Retinal pigment epithelial cell (primary cell): ENCODE data around the gene TRIO.

Experiments used
- DNase-seq: peaks from one replicate; pipeline ENCODE4 v3.0.0-alpha.2; 2010; ENCODE audit warnings: low read depth
- H3K4me3 ChIP-seq: 2 replicates; pipeline ENCODE4 v1.5.1; 2011; ENCODE audit warnings: mild to moderate bottlenecking, low read length, control low read depth, moderate library complexity
- CTCF ChIP-seq: conservative IDR thresholded peaks from 2 replicates; pipeline ENCODE4 v1.5.1; 2011; ENCODE audit warnings: low read depth, low read length, control low read depth, inconsistent platforms

TRIO gene

GRCh38 chr5:14218480-14218879 lies 75.3 kb downstream of the TRIO start:
- no peak for TF ChIP-seq CTCF
- no peak overlapping the region for H3K4me3 ChIP-seq
- no peak for DNase-seq

- H3K4me3 ChIP-seq, result no peak overlapping the region
- no peak for DNase-seq
Measured at GRCh38 chr5:14218897-14219573, 75.9 kb downstream of the TRIO start.

GRCh38 chr5:14219800-14220512 lies 76.8 kb downstream of the TRIO start:
- no peak for DNase-seq
- no peak for TF ChIP-seq CTCF

More at GRCh38 chr5:14218897-14219573, 75.9 kb downstream of the TRIO start:
- no peak for TF ChIP-seq CTCF

GRCh38 chr5:14220642-14221041 lies 77.5 kb downstream of the TRIO start:
- TF ChIP-seq CTCF, result no peak
- DNase-seq, result no peak
- no peak overlapping the region for H3K4me3 ChIP-seq

More at GRCh38 chr5:14219800-14220512, 76.8 kb downstream of the TRIO start:
- H3K4me3 ChIP-seq, result no peak overlapping the region

GRCh38 chr5:14221732-14222131 lies 78.6 kb downstream of the TRIO start:
- TF ChIP-seq CTCF, result no peak
- DNase-seq, result no peak
- no peak overlapping the region for H3K4me3 ChIP-seq

- no peak for DNase-seq
- no peak for TF ChIP-seq CTCF
- no peak overlapping the region for H3K4me3 ChIP-seq
Measured at GRCh38 chr5:14222206-14222605, 79.1 kb downstream of the TRIO start.

DNA sequence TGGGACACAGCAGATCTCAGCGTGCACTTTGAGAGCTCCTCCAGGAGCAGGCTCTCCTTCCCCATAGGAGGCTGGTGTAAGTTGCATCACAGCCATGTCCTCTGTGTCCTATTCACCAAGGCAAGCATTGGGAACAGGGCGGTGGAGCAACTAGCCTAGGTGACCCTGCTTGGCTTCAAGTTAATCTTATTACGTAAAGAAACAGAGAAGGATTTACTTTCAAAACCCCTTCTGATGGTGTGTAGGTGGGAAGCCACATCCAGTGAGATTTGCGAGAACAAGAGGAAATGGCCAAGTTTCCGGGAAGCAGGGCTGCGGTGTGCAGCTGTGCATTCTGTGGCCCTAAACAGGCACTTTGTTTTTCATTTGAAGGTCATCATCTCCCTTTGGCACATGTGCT lies 80.2 kb downstream of the TRIO start:
- no peak for TF ChIP-seq CTCF
- H3K4me3 ChIP-seq, result no peak overlapping the region
- DNase-seq, result no peak
